NCI-H1694 treated with DMSO at 0.1 percent for 48 hours (cell line): ENCODE results near the gene LRRC23.
"Not testable (repeated sequence)": the region's sequence is repeated elsewhere in the genome, so short reads cannot be mapped to it uniquely, and the experiment has no call there.

Experiments used
- DNase-seq: peaks from one replicate; lab custom pipeline; 2025; lab: John Stamatoyannopoulos, UW

The LRRC23 gene

DNA sequence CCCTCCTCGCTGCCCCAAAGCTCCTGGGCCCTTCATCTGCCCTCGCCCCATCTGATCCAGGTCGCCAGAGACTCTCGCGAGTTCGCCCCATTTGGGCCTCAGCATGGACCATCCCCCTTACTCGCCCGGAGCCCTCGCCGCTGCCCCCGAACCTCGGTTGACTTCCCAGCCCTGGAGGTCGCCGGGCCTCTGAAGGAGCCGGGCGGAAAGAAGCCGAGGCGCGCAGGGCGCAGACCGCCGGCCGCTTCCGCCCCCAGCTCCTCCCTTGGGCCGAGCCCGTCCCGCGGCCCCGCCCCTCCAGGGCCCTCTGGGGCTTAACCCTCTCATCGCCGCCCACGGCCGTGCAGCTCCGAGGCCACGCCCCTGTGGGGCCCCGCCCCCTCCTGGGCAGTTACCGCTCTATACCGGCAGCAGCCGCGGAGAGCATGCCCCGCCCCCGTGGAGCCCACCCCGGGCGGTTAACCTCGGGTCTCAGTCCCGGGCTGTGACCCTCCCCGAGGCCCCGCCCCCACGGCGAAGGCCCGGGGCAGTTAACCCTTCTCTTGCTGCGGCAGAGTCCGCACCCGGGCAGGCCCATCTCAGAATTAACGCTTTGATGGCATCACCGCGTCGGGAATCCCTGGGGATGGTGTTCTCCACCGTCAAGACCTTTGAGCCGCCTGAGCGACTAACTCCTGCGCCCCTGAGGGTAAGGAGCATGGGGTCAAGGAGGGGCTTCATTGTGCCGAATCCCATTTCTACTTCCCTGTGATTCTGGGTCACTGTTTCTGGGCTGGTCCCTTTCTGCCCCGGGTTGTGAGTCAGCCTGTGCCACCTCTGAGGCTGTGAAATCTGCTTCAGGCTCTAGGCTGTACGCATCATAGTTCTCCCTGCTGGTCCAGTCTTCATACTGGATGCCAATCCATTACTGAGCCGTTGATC lies 31.3 kb upstream of the LRRC23 start, which contains the start of gene SPSB2:
Gene SPSB2 (minus strand): TSS at position 210 of the 921 bp plus-strand sequence. CDS start 402 bp downstream, outside the sequence.
- DNase-seq = peak; percentile 95

- DNase-seq = not testable (repeated sequence)
Observed at GRCh38 chr12:6874015-6874368, 30.6 kb upstream of the LRRC23 start.

- not testable (repeated sequence) for DNase-seq
Observed at GRCh38 chr12:6879824-6880223, 24.8 kb upstream of the LRRC23 start.

DNA sequence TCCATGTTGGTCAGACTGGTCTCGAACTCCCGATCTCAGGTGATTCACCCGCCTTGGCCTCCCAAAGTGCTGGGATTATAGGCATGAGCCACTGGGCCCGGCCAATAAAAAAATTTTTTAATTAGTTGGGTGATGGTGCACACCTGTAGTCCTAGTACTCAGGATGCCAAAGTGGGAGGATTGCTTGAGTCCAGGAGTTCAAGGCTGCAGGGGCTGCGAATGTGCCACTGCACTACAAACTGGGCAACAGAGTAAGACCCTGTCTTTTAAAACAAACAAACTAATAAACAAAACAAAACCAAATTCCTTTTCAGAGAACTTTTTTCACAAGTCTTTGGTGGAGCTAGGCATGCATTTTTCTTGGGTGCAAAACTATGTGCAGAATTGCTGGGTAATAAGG lies 21.4 kb upstream of the LRRC23 start:
- no peak for DNase-seq

GRCh38 chr12:6883683-6884082 lies 20.9 kb upstream of the LRRC23 start:
- DNase-seq = no peak

DNA sequence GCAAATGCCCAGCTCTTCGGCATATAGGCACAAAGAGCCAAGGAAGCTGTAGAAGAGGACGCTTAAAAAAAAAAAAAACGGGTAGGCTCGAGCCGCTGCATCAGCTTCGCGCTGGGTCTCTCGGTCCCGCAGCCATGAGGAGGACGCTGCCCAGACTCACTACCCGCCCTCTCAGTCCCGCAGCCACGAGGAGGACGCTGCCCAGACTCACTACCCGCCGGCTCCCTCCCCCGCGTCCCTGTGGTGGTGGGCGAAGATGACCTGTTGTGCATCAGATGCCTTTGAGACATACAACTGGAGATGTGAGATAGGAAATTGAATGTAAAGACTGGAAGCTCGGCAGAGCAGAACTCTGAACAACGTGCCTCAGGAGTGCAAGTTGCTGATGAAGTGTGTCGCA lies 20.1 kb upstream of the LRRC23 start:
- no peak for DNase-seq

- DNase-seq = not testable (repeated sequence)
Observed at GRCh38 chr12:6886206-6886999, 18.2 kb upstream of the LRRC23 start.

DNA sequence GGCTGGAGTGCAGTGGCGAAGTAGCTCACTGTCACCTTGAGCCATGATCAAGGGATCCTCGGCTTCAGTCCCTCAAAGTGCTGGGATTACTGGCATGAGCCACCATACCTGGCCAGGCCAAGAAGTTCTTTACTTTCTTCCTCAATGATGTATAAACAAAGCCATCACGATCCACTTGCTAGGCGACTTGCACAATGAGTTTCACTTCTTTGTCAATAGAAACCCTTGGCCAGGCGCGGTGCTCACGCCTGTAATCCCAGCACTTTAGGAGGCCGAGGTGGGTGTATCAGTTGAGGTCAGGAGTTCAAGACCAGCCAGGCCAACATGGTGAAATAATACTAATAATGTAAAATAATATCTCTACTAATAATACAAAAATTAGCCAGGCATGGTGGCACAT lies 17.2 kb upstream of the LRRC23 start:
- no peak for DNase-seq

- no peak for DNase-seq
Observed at GRCh38 chr12:6888360-6888759, 16.3 kb upstream of the LRRC23 start.

GRCh38 chr12:6888794-6889193 lies 15.8 kb upstream of the LRRC23 start:
- not testable (repeated sequence) for DNase-seq

DNA sequence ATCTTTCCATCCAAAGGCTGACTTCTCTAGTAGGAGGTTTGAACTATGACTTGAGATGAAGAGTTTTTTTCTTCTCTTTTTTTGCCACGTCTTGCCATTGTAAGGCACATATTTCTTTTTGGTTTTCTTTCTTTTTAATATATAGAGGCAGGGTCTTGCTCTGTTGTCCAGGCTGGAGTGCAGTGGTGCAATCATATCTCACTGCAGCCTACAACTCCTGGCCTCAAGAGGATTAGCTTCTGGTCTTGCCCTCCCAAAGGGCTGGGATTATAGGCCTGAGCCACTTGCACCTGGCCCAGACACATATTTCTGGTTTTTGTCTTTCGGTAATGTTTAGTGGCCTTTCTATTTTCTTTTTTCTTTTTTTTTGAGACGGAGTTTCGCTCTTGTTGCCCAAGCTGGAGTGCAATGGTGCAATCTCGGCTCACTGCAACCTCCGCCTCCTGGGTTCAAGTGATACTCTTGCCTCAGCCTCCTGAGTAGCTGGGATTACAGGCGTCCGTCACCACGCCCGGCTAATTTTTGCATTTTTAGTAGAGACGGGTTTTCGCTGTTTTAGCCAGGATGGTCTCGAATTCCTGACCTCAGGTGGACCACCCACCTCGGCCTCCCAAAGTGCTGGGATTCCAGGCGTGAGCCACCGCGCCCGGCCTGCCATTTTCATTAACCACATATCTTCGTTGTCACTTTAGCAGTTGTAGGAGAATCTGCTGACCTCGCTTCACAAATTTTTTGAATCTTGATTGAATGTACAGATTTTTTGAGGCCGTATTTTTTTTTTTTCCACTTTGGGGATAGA lies 14.6 kb upstream of the LRRC23 start:
- DNase-seq = not testable (repeated sequence)

- peak; percentile 96 for DNase-seq
Observed at GRCh38 chr12:6890789-6891645, 13.6 kb upstream of the LRRC23 start.

DNA sequence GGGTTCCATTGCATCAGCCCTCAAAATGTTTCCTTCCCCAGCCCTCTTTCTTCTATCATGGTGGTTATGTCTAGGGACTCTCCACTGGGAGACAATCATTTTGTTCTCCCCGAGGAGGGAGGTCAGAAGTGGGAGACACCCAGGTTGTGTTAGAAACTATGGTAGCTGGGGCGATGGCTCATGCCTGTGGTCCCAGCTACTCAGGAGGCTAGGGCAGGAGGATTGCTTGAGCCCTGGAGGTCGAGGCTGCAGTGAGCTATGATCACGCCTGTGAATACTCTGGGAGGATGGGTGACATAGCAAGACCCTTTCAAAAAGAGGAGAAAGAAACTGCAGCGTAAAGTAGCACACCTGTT lies 13.0 kb upstream of the LRRC23 start:
- DNase-seq = no peak

- not testable (repeated sequence) for DNase-seq
Observed at GRCh38 chr12:6892683-6893082, 11.9 kb upstream of the LRRC23 start.

DNA sequence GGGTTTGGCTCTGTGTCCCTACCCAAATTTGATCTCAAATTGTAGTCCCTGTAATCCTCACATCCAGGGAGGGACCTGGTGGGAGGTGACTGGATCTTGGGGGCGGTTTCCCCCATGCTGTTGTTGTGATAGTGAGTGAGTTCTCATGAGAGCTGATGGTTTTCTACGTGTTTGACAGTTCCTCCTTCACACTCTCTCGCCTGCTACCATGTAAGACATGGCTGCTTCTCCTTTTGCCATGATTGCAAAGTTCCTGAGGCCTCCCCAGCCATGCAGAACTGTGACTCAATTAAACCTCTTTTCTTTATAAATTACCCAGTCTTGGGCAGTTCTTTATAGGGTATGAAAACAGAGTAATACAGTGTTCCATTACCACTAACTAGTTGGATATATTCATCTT lies 10.3 kb upstream of the LRRC23 start:
- no peak for DNase-seq

- no peak for DNase-seq
Observed at GRCh38 chr12:6896846-6897435, 7.7 kb upstream of the LRRC23 start.

DNA sequence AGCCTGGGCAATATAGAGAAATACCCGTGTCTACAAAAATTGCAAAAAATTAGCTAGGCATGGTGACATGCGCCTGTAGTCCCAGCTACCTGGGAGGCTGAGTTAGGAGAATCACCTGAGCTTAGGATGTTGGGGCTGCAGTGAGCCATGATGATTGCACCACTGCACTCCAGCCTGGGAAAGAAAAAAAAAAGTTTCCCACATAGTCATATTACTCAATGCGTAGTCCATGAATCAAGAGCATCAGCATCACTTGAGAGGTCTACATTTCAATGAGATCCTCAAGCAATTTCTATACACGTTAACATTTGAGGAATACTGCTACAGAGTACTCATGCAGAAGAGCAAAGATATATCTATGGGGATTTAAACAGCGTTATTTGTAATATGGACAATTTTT lies 5.2 kb upstream of the LRRC23 start:
- no peak for DNase-seq

- DNase-seq = no peak
Observed at GRCh38 chr12:6899837-6900519, 4.6 kb upstream of the LRRC23 start.

- DNase-seq = no peak
Observed at GRCh38 chr12:6902448-6902847, 2.2 kb upstream of the LRRC23 start.

DNA sequence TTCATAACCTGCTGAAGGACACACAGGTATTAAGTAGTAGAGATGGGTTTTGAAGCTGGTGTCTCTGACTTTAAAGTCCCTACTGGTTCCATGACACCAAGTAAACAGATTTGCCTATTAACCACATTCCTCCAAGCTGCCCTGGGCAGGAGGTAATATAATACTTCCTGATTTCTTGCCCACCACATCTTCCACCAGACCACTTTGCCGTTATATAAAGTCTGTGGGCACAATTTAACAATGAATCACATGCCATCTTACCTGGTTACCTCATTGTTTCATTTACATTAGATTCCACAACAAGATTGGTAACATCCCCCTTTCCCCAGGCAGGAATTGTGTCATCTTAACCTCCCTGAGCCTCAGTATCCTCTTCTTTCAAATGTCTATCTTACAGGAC lies 900 bp upstream of the LRRC23 start:
- DNase-seq = no peak
